ENCODE data around the gene BARD1.

DNA sequence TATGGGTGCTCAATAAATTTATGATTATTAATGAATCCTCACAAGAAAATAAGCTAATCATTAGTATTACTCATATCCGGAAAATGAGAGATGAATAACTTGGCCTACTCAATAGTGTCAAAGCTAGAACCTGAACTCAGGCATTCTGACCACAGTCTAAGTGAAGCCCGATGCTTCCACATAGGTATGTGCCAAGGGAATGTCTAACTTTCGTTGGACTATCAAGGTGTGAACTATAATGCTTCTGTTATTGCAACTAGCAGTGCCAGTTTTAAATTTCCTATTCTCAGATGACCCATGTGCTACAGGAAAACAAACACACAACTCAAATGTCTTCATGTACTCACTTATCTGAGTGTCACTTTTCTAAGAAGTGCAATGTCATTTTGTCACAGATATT lies 1.8 kb downstream of the BARD1 start:
- TF ChIP-seq CTCF (IDR thresholded peaks at IDR 0.05) (no peak), POLR2A (IDR thresholded peaks at IDR 0.05) (no peak), POLR2AphosphoS5 (IDR thresholded peaks at IDR 0.05) (no peak), EP300 (IDR thresholded peaks at IDR 0.05) (no peak)

Measured in upper lobe of left lung (tissue), 4 donors.